DOHH2 (cell line): Measurements from ENCODE around the gene BIK.

ENCODE experiments used
- CTCF ChIP-seq: fragments of 200-600 bp; sonication (generic); IDR thresholded peaks from one replicate; pipeline ENCODE4 v1.5.1; 2014; ENCODE audit warnings: antibody characterized with exemption, mild to moderate bottlenecking, low read depth, low read length; ENCODE audit not compliant: poor library complexity, severe bottlenecking
- EZH2phosphoT487 ChIP-seq: fragments of 200-600 bp; sonication (generic); IDR thresholded peaks from 2 replicates; pipeline ENCODE4 v1.6.1; 2017; ENCODE audit warnings: borderline replicate concordance, mild to moderate bottlenecking, antibody characterized with exemption, low read length, moderate library complexity, mixed read lengths

- no peak for TF ChIP-seq CTCF
- no peak for TF ChIP-seq EZH2phosphoT487
Observed at GRCh38 chr22:43135565-43135964, 25.0 kb downstream of the BIK start.
